WTC11 (cell line): ENCODE data around the gene ANP32E. TPM values are rescaled to one million over a fixed set of nuclear protein-coding genes. Genes with fewer than 3 reads are reported as not detected.

ENCODE experiments used
- ATAC-seq: fragments of 200-7000 bp; cut with Tn5 transposase; 2 replicates; pipeline ENCODE4 v1.10.0; 2021; ENCODE audit warnings: mild to moderate bottlenecking, moderate library complexity
- CTCF ChIA-PET: fragments of 300-600 bp; sonication (Branson Sonifier 250); formaldehyde crosslinking; loops from one replicate; lab custom pipeline; 2021; ENCODE audit warnings: antibody characterized with exemption; lab: Charles Lee
- POLR2A ChIA-PET: fragments of 350-600 bp; sonication (Branson Sonifier 250); formaldehyde crosslinking; loops from one replicate; lab custom pipeline; 2021; ENCODE audit warnings: antibody characterized with exemption; lab: Charles Lee
- DNase-seq: peaks from one replicate; pipeline ENCODE4 v3.0.0; 2021; ENCODE audit warnings: low spot score
- H3K27ac Mint-ChIP-seq: 2 replicates; pipeline ENCODE4 v1.8.0; 2021; ENCODE audit warnings: mixed read lengths
- H3K27me3 Mint-ChIP-seq: 2 replicates; pipeline ENCODE4 v1.8.0; 2021; ENCODE audit warnings: low read depth, mild to moderate bottlenecking, moderate library complexity, mixed read lengths
- H3K36me3 Mint-ChIP-seq: 2 replicates; pipeline ENCODE4 v1.8.0; 2021; ENCODE audit warnings: mixed read lengths
- H3K4me1 Mint-ChIP-seq: 2 replicates; pipeline ENCODE4 v1.8.0; 2022; ENCODE audit warnings: mixed read lengths
- H3K4me3 Mint-ChIP-seq: 2 replicates; pipeline ENCODE4 v1.8.0; 2021; ENCODE audit warnings: mild to moderate bottlenecking, moderate library complexity, mixed read lengths
- H3K9me3 Mint-ChIP-seq: 2 replicates; pipeline ENCODE4 v1.8.0; 2021; ENCODE audit warnings: mixed read lengths
- ATF1 ChIP-seq: sonication (generic); formaldehyde crosslinking; IDR thresholded peaks from 2 replicates; pipeline ENCODE4 v1.8.1; 2023; ENCODE audit warnings: mild to moderate bottlenecking, moderate library complexity, missing genetic modification reagents
- ERG ChIP-seq: fragments of 250-450 bp; sonication (Bioruptor Pico); IDR thresholded peaks from 2 replicates; pipeline ENCODE4 v1.8.0; 2021; ENCODE audit warnings: mild to moderate bottlenecking
- ETV6 ChIP-seq: sonication (generic); formaldehyde crosslinking; IDR thresholded peaks from 2 replicates; pipeline ENCODE4 v1.8.1; 2022; ENCODE audit warnings: mild to moderate bottlenecking, missing genetic modification reagents
- FOXK1 ChIP-seq: sonication (generic); formaldehyde crosslinking; IDR thresholded peaks from 2 replicates; pipeline ENCODE4 v1.8.0; 2022; ENCODE audit warnings: mild to moderate bottlenecking, moderate library complexity, missing genetic modification reagents
- FOXP1 ChIP-seq: sonication (generic); formaldehyde crosslinking; IDR thresholded peaks from 2 replicates; pipeline ENCODE4 v1.8.0; 2022; ENCODE audit warnings: missing genetic modification reagents, mild to moderate bottlenecking, moderate library complexity, borderline replicate concordance
- GRHL2 ChIP-seq: fragments of 250-450 bp; sonication (Bioruptor Pico); IDR thresholded peaks from 2 replicates; pipeline ENCODE4 v1.8.0; 2022; ENCODE audit warnings: mild to moderate bottlenecking, moderate library complexity; ENCODE audit not compliant: insufficient replicate concordance, severe bottlenecking
- GTF2I ChIP-seq: fragments of 250-450 bp; sonication (Bioruptor Pico); conservative IDR thresholded peaks from 2 replicates; pipeline ENCODE4 v1.4.0; 2021; ENCODE audit warnings: mild to moderate bottlenecking
- JAZF1 ChIP-seq: fragments of 250-450 bp; sonication (Bioruptor Pico); IDR thresholded peaks from 2 replicates; pipeline ENCODE4 v1.9.0; 2021; ENCODE audit warnings: moderate library complexity, mild to moderate bottlenecking, inconsistent platforms
- KAT7 ChIP-seq: sonication (generic); formaldehyde crosslinking; IDR thresholded peaks from 2 replicates; pipeline ENCODE4 v1.8.1; 2023; ENCODE audit warnings: missing genetic modification reagents, mild to moderate bottlenecking, borderline replicate concordance
- MAX ChIP-seq: sonication (generic); formaldehyde crosslinking; IDR thresholded peaks from 2 replicates; pipeline ENCODE4 v1.8.0; 2022; ENCODE audit warnings: mild to moderate bottlenecking, missing genetic modification reagents
- NFATC4 ChIP-seq: fragments of 250-450 bp; sonication (Bioruptor Pico); IDR thresholded peaks from 2 replicates; pipeline ENCODE4 v1.9.0; 2021; ENCODE audit warnings: mild to moderate bottlenecking
- PREB ChIP-seq: sonication (generic); formaldehyde crosslinking; IDR thresholded peaks from 2 replicates; pipeline ENCODE4 v1.8.1; 2022; ENCODE audit warnings: mild to moderate bottlenecking, missing genetic modification reagents, moderate library complexity, borderline replicate concordance
- SP1 ChIP-seq: sonication (generic); formaldehyde crosslinking; conservative IDR thresholded peaks from 2 replicates; pipeline ENCODE4 v1.8.1; 2022; ENCODE audit warnings: missing genetic modification reagents
- TEAD1 ChIP-seq: sonication (generic); formaldehyde crosslinking; IDR thresholded peaks from 2 replicates; pipeline ENCODE4 v1.8.0; 2022; ENCODE audit warnings: mild to moderate bottlenecking, missing genetic modification reagents
- TP53 ChIP-seq: sonication (generic); formaldehyde crosslinking; IDR thresholded peaks from 2 replicates; pipeline ENCODE4 v1.8.1; 2023; ENCODE audit warnings: mild to moderate bottlenecking, missing genetic modification reagents
- ZNF121 ChIP-seq: sonication (generic); formaldehyde crosslinking; IDR thresholded peaks from 2 replicates; pipeline ENCODE4 v1.8.0; 2023; ENCODE audit warnings: missing genetic modification reagents
- ZNF138 ChIP-seq: sonication (generic); formaldehyde crosslinking; conservative IDR thresholded peaks from 2 replicates; pipeline ENCODE4 v1.8.1; 2022; ENCODE audit warnings: mild to moderate bottlenecking, moderate library complexity, missing genetic modification reagents
- ZNF416 ChIP-seq: fragments of 250-450 bp; sonication (Bioruptor Pico); IDR thresholded peaks from 2 replicates; pipeline ENCODE4 v1.9.0; 2021; ENCODE audit warnings: mild to moderate bottlenecking, inconsistent platforms
- total RNA-seq: library from RNA; stranded (reverse); gene quantifications from 3 replicates; pipeline ENCODE4 v1.2.3, GENCODE V29; 2021
- TF ChIP-seq, protein P1 (sequence below): fragments of 200-600 bp; IDR thresholded peaks from 2 replicates; pipeline ENCODE4 v1.8.0; 2022; ENCODE audit warnings: antibody characterized with exemption
- TF ChIP-seq, protein P2 (sequence below): sonication (generic); formaldehyde crosslinking; IDR thresholded peaks from 2 replicates; pipeline ENCODE4 v1.8.0; 2022; ENCODE audit warnings: mild to moderate bottlenecking, missing genetic modification reagents
- TF ChIP-seq, protein P3 (sequence below): fragments of 250-450 bp; sonication (Bioruptor Pico); IDR thresholded peaks from 2 replicates; pipeline ENCODE4 v1.9.0; 2021; ENCODE audit warnings: mild to moderate bottlenecking
- TF ChIP-seq, protein P4 (sequence below): sonication (generic); formaldehyde crosslinking; IDR thresholded peaks from 2 replicates; pipeline ENCODE4 v1.8.1; 2023; ENCODE audit warnings: mild to moderate bottlenecking, missing genetic modification reagents
- TF ChIP-seq, protein P5 (sequence below): sonication (generic); formaldehyde crosslinking; IDR thresholded peaks from 2 replicates; pipeline ENCODE4 v1.8.0; 2023; ENCODE audit warnings: missing genetic modification reagents
- TF ChIP-seq, protein P6 (sequence below): sonication (generic); formaldehyde crosslinking; IDR thresholded peaks from 2 replicates; pipeline ENCODE4 v1.8.1; 2022; ENCODE audit warnings: mild to moderate bottlenecking, moderate library complexity, missing genetic modification reagents

ANP32E gene
- total RNA-seq, 1 experiment from 2014 or later: 119 TPM

- TF ChIP-seq, protein P1, sequence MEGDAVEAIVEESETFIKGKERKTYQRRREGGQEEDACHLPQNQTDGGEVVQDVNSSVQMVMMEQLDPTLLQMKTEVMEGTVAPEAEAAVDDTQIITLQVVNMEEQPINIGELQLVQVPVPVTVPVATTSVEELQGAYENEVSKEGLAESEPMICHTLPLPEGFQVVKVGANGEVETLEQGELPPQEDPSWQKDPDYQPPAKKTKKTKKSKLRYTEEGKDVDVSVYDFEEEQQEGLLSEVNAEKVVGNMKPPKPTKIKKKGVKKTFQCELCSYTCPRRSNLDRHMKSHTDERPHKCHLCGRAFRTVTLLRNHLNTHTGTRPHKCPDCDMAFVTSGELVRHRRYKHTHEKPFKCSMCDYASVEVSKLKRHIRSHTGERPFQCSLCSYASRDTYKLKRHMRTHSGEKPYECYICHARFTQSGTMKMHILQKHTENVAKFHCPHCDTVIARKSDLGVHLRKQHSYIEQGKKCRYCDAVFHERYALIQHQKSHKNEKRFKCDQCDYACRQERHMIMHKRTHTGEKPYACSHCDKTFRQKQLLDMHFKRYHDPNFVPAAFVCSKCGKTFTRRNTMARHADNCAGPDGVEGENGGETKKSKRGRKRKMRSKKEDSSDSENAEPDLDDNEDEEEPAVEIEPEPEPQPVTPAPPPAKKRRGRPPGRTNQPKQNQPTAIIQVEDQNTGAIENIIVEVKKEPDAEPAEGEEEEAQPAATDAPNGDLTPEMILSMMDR: no peak
Measured at GRCh38 chr1:150261367-150261766, 25.5 kb upstream of the ANP32E start (continued).

DNA sequence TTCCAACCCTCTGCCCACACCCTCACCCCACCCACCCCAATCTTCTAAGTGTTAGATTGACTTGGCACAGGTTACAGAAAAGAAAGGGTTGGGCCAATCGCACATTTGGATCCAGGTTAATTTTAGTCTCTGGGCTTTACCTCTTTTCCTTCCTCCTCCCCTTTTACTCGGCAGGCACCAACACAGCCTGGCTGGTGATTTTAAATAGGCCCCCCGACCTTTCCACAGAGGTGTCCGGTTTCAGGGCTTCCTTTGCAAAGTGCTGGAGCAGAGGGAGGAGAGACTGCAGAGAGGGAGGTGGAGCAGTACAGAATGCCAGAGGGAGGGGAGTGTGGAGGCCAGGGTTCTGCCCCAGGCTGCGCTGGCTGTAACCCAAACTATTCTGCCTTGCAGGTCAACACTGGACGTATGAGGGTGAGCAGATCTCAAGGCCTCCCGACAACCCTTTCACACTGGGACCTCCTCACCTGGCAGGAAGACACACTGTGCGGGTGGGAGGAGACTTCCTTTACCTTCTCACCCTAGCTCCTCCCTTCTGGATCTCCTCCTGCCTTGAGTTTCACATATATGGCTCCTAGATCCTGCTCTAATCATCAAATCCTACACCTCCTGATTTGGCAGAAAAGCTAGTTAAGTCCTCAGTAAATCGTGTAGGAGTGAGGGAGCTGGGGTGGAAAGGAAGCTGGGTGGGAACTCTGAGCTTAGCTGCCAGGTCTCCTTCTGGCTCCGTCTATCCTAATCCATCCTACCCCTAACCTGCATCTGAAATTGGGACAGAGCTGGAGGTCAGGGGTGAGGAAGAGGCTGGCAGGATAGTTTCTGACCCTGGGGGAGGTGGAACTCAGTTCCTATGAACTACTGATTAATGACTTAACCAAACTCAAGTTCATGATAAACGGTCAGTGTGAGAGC lies 24.1 kb upstream of the ANP32E start:
- Mint-ChIP-seq H3K36me3 (peaks cover 28% of the 10 kb centered on the region), H3K9me3 (no peaks in the 10 kb centered on the region), H3K27me3 (no peaks in the 10 kb centered on the region), H3K4me1 (peaks cover 44% of the 10 kb centered on the region), H3K4me3 (peak overlapping the region; percentile 83), H3K27ac (peak overlapping the region; percentile 95)
- ATAC-seq (peak; percentile 83), DNase-seq (peak; percentile 79)
- TF ChIP-seq ZNF138 (CRISPR knock-in tag): no peak
- no peak for TF ChIP-seq GTF2I (CRISPR knock-in tag)
- TF ChIP-seq ETV6: peak; percentile 67; the same call in 1 of the 2 replicates
- no peak for TF ChIP-seq PREB (CRISPR knock-in tag)
- TF ChIP-seq, protein P2, sequence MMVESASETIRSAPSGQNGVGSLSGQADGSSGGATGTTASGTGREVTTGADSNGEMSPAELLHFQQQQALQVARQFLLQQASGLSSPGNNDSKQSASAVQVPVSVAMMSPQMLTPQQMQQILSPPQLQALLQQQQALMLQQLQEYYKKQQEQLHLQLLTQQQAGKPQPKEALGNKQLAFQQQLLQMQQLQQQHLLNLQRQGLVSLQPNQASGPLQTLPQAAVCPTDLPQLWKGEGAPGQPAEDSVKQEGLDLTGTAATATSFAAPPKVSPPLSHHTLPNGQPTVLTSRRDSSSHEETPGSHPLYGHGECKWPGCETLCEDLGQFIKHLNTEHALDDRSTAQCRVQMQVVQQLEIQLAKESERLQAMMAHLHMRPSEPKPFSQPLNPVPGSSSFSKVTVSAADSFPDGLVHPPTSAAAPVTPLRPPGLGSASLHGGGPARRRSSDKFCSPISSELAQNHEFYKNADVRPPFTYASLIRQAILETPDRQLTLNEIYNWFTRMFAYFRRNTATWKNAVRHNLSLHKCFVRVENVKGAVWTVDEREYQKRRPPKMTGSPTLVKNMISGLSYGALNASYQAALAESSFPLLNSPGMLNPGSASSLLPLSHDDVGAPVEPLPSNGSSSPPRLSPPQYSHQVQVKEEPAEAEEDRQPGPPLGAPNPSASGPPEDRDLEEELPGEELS: 0 out of 2 replicates have a peak, but pooled peaks have one; percentile 25
- no peak for TF ChIP-seq NFATC4
- peak; percentile 34; the same call in 1 of the 2 replicates for TF ChIP-seq FOXK1
- TF ChIP-seq ATF1 (CRISPR knock-in tag): no peak
- TF ChIP-seq, protein P3, sequence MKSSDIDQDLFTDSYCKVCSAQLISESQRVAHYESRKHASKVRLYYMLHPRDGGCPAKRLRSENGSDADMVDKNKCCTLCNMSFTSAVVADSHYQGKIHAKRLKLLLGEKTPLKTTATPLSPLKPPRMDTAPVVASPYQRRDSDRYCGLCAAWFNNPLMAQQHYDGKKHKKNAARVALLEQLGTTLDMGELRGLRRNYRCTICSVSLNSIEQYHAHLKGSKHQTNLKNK: no peak
- no peak for TF ChIP-seq ERG (CRISPR knock-in tag)
- TF ChIP-seq, protein P4, sequence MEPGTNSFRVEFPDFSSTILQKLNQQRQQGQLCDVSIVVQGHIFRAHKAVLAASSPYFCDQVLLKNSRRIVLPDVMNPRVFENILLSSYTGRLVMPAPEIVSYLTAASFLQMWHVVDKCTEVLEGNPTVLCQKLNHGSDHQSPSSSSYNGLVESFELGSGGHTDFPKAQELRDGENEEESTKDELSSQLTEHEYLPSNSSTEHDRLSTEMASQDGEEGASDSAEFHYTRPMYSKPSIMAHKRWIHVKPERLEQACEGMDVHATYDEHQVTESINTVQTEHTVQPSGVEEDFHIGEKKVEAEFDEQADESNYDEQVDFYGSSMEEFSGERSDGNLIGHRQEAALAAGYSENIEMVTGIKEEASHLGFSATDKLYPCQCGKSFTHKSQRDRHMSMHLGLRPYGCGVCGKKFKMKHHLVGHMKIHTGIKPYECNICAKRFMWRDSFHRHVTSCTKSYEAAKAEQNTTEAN: 0 out of 2 replicates have a peak, but pooled peaks have one; percentile 13
- TF ChIP-seq FOXP1 (CRISPR knock-in tag): 0 out of 2 replicates have a peak, but pooled peaks have one; percentile 43
- no peak for TF ChIP-seq GRHL2 (CRISPR knock-in tag)
- no peak for TF ChIP-seq TP53 (CRISPR knock-in tag)
- peak; percentile 44; the same call in 1 of the 2 replicates for TF ChIP-seq MAX (CRISPR knock-in tag)
- 0 out of 2 replicates have a peak, but pooled peaks have one; percentile 32 for TF ChIP-seq TEAD1 (CRISPR knock-in tag)
- TF ChIP-seq ZNF416 (CRISPR knock-in tag): peak; percentile 31; the same call in 1 of the 2 replicates
- TF ChIP-seq, protein P5, sequence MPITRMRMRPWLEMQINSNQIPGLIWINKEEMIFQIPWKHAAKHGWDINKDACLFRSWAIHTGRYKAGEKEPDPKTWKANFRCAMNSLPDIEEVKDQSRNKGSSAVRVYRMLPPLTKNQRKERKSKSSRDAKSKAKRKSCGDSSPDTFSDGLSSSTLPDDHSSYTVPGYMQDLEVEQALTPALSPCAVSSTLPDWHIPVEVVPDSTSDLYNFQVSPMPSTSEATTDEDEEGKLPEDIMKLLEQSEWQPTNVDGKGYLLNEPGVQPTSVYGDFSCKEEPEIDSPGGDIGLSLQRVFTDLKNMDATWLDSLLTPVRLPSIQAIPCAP (CRISPR knock-in tag): no peak
- TF ChIP-seq, protein P6, sequence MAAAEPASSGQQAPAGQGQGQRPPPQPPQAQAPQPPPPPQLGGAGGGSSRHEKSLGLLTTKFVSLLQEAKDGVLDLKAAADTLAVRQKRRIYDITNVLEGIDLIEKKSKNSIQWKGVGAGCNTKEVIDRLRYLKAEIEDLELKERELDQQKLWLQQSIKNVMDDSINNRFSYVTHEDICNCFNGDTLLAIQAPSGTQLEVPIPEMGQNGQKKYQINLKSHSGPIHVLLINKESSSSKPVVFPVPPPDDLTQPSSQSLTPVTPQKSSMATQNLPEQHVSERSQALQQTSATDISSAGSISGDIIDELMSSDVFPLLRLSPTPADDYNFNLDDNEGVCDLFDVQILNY: no peak
- TF ChIP-seq KAT7 (CRISPR knock-in tag): no peak
- no peak for TF ChIP-seq JAZF1 (CRISPR knock-in tag)
- TF ChIP-seq ZNF121 (CRISPR knock-in tag): peak; percentile 40; the same call in 1 of the 2 replicates
- peak; percentile 67 for TF ChIP-seq SP1 (CRISPR knock-in tag)
- ChIA-PET CTCF (interaction anchor here (1.0 to 1.9 kb wide), 3 partner anchors 9 to 21 kb away, joined by 4 to 17 read pairs (median 12); partner anchors contain the start of genes APH1A and C1orf54), POLR2A (interaction anchor here (0.7 to 1.6 kb wide), 4 partner anchors 9 to 104 kb away, joined by 3 to 10 read pairs (median 4); partner anchors contain the start of genes APH1A, C1orf54 and RPRD2)
